ENCODE measurements around the gene UTP14A.

DNA sequence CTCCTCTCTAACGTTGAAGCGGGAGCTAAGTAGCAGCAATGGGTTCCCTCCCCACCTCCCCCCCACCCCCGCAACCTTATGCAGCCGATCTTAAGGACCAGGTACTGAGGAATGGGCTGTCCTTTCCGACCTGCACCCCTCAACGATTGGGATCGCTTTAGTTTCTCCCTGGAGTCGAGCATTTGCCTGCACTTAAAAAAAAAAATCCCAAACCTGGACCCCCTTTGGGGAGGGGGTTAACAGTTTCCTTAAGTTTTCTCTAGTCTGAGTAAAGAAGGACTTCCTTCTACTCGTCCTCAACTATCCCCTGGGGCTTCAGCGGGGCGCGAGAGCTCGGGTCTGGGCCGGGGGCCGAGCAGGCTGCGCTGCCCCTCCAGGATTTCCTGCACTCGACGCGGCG is 50.8 kb downstream of the UTP14A start:
- TF ChIP-seq, protein P1, sequence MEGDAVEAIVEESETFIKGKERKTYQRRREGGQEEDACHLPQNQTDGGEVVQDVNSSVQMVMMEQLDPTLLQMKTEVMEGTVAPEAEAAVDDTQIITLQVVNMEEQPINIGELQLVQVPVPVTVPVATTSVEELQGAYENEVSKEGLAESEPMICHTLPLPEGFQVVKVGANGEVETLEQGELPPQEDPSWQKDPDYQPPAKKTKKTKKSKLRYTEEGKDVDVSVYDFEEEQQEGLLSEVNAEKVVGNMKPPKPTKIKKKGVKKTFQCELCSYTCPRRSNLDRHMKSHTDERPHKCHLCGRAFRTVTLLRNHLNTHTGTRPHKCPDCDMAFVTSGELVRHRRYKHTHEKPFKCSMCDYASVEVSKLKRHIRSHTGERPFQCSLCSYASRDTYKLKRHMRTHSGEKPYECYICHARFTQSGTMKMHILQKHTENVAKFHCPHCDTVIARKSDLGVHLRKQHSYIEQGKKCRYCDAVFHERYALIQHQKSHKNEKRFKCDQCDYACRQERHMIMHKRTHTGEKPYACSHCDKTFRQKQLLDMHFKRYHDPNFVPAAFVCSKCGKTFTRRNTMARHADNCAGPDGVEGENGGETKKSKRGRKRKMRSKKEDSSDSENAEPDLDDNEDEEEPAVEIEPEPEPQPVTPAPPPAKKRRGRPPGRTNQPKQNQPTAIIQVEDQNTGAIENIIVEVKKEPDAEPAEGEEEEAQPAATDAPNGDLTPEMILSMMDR (IDR thresholded peaks at IDR 0.05; ENCODE audit: low read depth, low read length, poor library complexity, severe bottlenecking): no peak
- no peak for TF ChIP-seq EZH2phosphoT487 (IDR thresholded peaks at IDR 0.05; ENCODE audit: borderline replicate concordance, low read length)

Measured in DOHH2 (cell line).